ENCODE measurements around the gene BCL2L15.
A peak's percentile ranks its signal among the peaks of the same experiment; 100 is the strongest.

The BCL2L15 gene

GRCh38 chr1:113912594-113913311 lies 25.4 kb upstream of the BCL2L15 start:
- Histone ChIP-seq H4K20me1 (ENCODE audit: control insufficient read depth, insufficient read depth, low read depth, low read length) (no peaks in the 10 kb centered on the region), H3K4me2 (ENCODE audit: low read length) (no peak overlapping the region), H3K79me2 (ENCODE audit: control insufficient read depth, low read length) (peaks cover 19% of the 10 kb centered on the region), H3K4me3 (ENCODE audit: low read length) (no peak overlapping the region), H3K27ac (ENCODE audit: low read depth, low read length) (no peak overlapping the region), H3K36me3 (ENCODE audit: control insufficient read depth, low read length) (peaks cover 69% of the 10 kb centered on the region), H3K9me3 (ENCODE audit: control insufficient read depth, insufficient read depth, low read length) (no peaks in the 10 kb centered on the region), H3K9me2 (replicated peaks; ENCODE audit: control insufficient read depth, low read length) (no peaks in the 10 kb centered on the region), H3F3A (ENCODE audit: control insufficient read depth, insufficient read depth) (no peaks in the 10 kb centered on the region), H3K27me3 (ENCODE audit: control insufficient read depth, low read length) (no peaks in the 10 kb centered on the region), H3K4me1 (ENCODE audit: control insufficient read depth, low read length) (no peaks in the 10 kb centered on the region)
- no peak for TF ChIP-seq EZH2phosphoT487 (IDR thresholded peaks at IDR 0.05; ENCODE audit: borderline replicate concordance, low read length)
- TF ChIP-seq CTCF (IDR thresholded peaks at IDR 0.05; ENCODE audit: low read depth, low read length, poor library complexity, severe bottlenecking) = no peak

- TF ChIP-seq EZH2phosphoT487 (IDR thresholded peaks at IDR 0.05; ENCODE audit: borderline replicate concordance, low read length) (no peak), CTCF (IDR thresholded peaks at IDR 0.05; ENCODE audit: low read depth, low read length, poor library complexity, severe bottlenecking) (no peak)
- H3K4me2 ChIP-seq (ENCODE audit: low read length) = peak overlapping the region; percentile 91
- no peaks in the 10 kb centered on the region for H3F3A ChIP-seq (ENCODE audit: control insufficient read depth, insufficient read depth)
- no peaks in the 10 kb centered on the region for H3K9me3 ChIP-seq (ENCODE audit: control insufficient read depth, insufficient read depth, low read length)
- H3K9me2 ChIP-seq (replicated peaks; ENCODE audit: control insufficient read depth, low read length) = no peaks in the 10 kb centered on the region
- no peaks in the 10 kb centered on the region for H4K20me1 ChIP-seq (ENCODE audit: control insufficient read depth, insufficient read depth, low read depth, low read length)
- peak overlapping the region; percentile 98 for H3K4me3 ChIP-seq (ENCODE audit: low read length)
- peaks cover 64% of the 10 kb centered on the region for H3K79me2 ChIP-seq (ENCODE audit: control insufficient read depth, low read length)
- H3K27ac ChIP-seq (ENCODE audit: low read depth, low read length) = peak overlapping the region; percentile 69
- peaks cover 70% of the 10 kb centered on the region for H3K36me3 ChIP-seq (ENCODE audit: control insufficient read depth, low read length)
- H3K27me3 ChIP-seq (ENCODE audit: control insufficient read depth, low read length) = no peaks in the 10 kb centered on the region
- H3K4me1 ChIP-seq (ENCODE audit: control insufficient read depth, low read length) = peaks cover 26% of the 10 kb centered on the region
These were observed 18.1 kb upstream of the BCL2L15 start for GRCh38 chr1:113905435-113905861.

GRCh38 chr1:113904674-113905434 lies 17.5 kb upstream of the BCL2L15 start, which contains the start of the genes AP4B1 and DCLRE1B:
Gene AP4B1 (minus strand): TSS chr1:113904799. CDS start chr1:113904717, 82 bp downstream.
Gene DCLRE1B (plus strand): TSS chr1:113905326. CDS start chr1:113905587, 261 bp downstream.
- no peaks in the 10 kb centered on the region for H3K27me3 ChIP-seq (ENCODE audit: control insufficient read depth, low read length)
- peak within 1 kb of the TSS; percentile 91 for H3K4me2 ChIP-seq (ENCODE audit: low read length)
- peak within 1 kb of the TSS; percentile 98 for H3K4me3 ChIP-seq (ENCODE audit: low read length)
- H3K36me3 ChIP-seq (ENCODE audit: control insufficient read depth, low read length) = peaks cover 70% of the 10 kb centered on the region
- peak within 1 kb of the TSS; percentile 69 for H3K27ac ChIP-seq (ENCODE audit: low read depth, low read length)
- peak; percentile 58 for TF ChIP-seq CTCF (IDR thresholded peaks at IDR 0.05; ENCODE audit: low read depth, low read length, poor library complexity, severe bottlenecking)
- no peak for TF ChIP-seq EZH2phosphoT487 (IDR thresholded peaks at IDR 0.05; ENCODE audit: borderline replicate concordance, low read length)
- H3K4me1 ChIP-seq (ENCODE audit: control insufficient read depth, low read length) = peaks cover 26% of the 10 kb centered on the region
- H3F3A ChIP-seq (ENCODE audit: control insufficient read depth, insufficient read depth) = no peaks in the 10 kb centered on the region
- no peaks in the 10 kb centered on the region for H3K9me3 ChIP-seq (ENCODE audit: control insufficient read depth, insufficient read depth, low read length)
- peaks cover 64% of the 10 kb centered on the region for H3K79me2 ChIP-seq (ENCODE audit: control insufficient read depth, low read length)
- no peaks in the 10 kb centered on the region for H3K9me2 ChIP-seq (replicated peaks; ENCODE audit: control insufficient read depth, low read length)
- H4K20me1 ChIP-seq (ENCODE audit: control insufficient read depth, insufficient read depth, low read depth, low read length) = no peaks in the 10 kb centered on the region
